Adrenal gland (tissue), 5 donors: ENCODE data around the gene POLR3E.

Source experiments
- CTCF ChIP-seq, 6 experiments: fragments of 450-650 bp in 4 of 6; fragments of 200-600 bp in 2 of 6; sonication (generic) in 1 of 6; IDR thresholded peaks; 1 replicate in 5 of 6; 2 replicates in 1 of 6; pipeline versions ENCODE4 v1.5.1 to v1.8.0; 2016 to 2021; ENCODE audit warnings: antibody characterized with exemption in 6 of 6, mild to moderate bottlenecking in 2 of 6, moderate library complexity in 1 of 6
- POLR2A ChIP-seq, 2 donors: fragments of 450-650 bp; IDR thresholded peaks; one replicate each; pipeline ENCODE4 v1.6.1; 2017; ENCODE audit warnings: antibody characterized with exemption in 2 of 2, mild to moderate bottlenecking in 2 of 2, moderate library complexity in 1 of 2
- donor health status: DM: no; HTN: no; CAD: no.

GRCh38 chr16:22355487-22355908 is 58.3 kb downstream of the POLR3E start:
- TF ChIP-seq POLR2A (IDR thresholded peaks at IDR 0.05): no peak
- no peak for TF ChIP-seq CTCF (IDR thresholded peaks at IDR 0.05)
